GM23338 (cell line): Measurements from ENCODE around the gene CCBE1. TPM values are rescaled to one million over a fixed set of nuclear protein-coding genes. Genes with fewer than 3 reads are reported as not detected.

Source experiments
- ATAC-seq: fragments of 200-7000 bp; cut with Tn5 transposase; 3 replicates; pipeline ENCODE4 v1.9.1; 2020
- DNase-seq: peaks from one replicate; pipeline ENCODE4 v3.0.0-alpha.2; 2015; ENCODE audit warnings: low spot score
- H2AFZ ChIP-seq: fragments of 200-600 bp; sonication (generic); 2 replicates; pipeline ENCODE4 v1.8.0; 2016; ENCODE audit warnings: antibody characterized with exemption, mild to moderate bottlenecking, moderate library complexity
- H3F3A ChIP-seq: fragments of 200-600 bp; sonication (generic); replicated peaks from 2 replicates; pipeline ENCODE4 v1.8.0; 2017; ENCODE audit warnings: antibody characterized with exemption, mixed run types, low read depth
- H3K27ac ChIP-seq: fragments of 200-600 bp; sonication (generic); 2 replicates; pipeline ENCODE4 v1.6.1; 2016; ENCODE audit warnings: low read depth
- H3K27me3 ChIP-seq: fragments of 200-600 bp; sonication (generic); 2 replicates; pipeline ENCODE4 v1.8.0; 2016; ENCODE audit warnings: mild to moderate bottlenecking, mixed run types, moderate library complexity; ENCODE audit not compliant: insufficient read depth
- H3K36me3 ChIP-seq: fragments of 200-600 bp; sonication (generic); 2 replicates; pipeline ENCODE4 v1.8.0; 2016; ENCODE audit warnings: mild to moderate bottlenecking; ENCODE audit not compliant: insufficient read depth
- H3K4me1 ChIP-seq: fragments of 200-600 bp; sonication (generic); 2 replicates; pipeline ENCODE4 v1.8.0; 2016; ENCODE audit warnings: mild to moderate bottlenecking, moderate library complexity; ENCODE audit not compliant: insufficient read depth
- H3K4me2 ChIP-seq: fragments of 200-600 bp; sonication (generic); 2 replicates; pipeline ENCODE4 v1.7.1; 2017; ENCODE audit warnings: mixed run types
- H3K4me3 ChIP-seq: fragments of 200-600 bp; sonication (generic); 2 replicates; pipeline ENCODE4 v1.6.1; 2016; ENCODE audit warnings: mixed run types
- H3K79me2 ChIP-seq: fragments of 200-600 bp; sonication (generic); replicated peaks from 2 replicates; pipeline ENCODE4 v1.8.0; 2017; ENCODE audit warnings: mild to moderate bottlenecking; ENCODE audit not compliant: insufficient read depth
- H3K9me2 ChIP-seq: fragments of 200-600 bp; sonication (generic); 2 replicates; pipeline ENCODE4 v1.8.0; 2017; ENCODE audit not compliant: insufficient read depth
- H4K20me1 ChIP-seq: fragments of 200-600 bp; sonication (generic); replicated peaks from 2 replicates; pipeline ENCODE4 v1.8.0; 2017; ENCODE audit warnings: mild to moderate bottlenecking; ENCODE audit not compliant: insufficient read depth
- H3K27ac Mint-ChIP-seq: 2 replicates; pipeline ENCODE4 v1.8.0; 2020; ENCODE audit warnings: inconsistent platforms, mild to moderate bottlenecking, moderate library complexity, mixed read lengths
- H3K27me3 Mint-ChIP-seq: 3 replicates; pipeline ENCODE4 v1.8.0; 2022; ENCODE audit warnings: low read depth, mild to moderate bottlenecking, moderate library complexity, mixed read lengths, inconsistent platforms; ENCODE audit not compliant: insufficient read depth, poor library complexity
- H3K36me3 Mint-ChIP-seq: 3 replicates; pipeline ENCODE4 v1.8.0; 2021; ENCODE audit warnings: low read depth, mild to moderate bottlenecking, inconsistent platforms, moderate library complexity, mixed read lengths
- H3K4me1 Mint-ChIP-seq: 3 replicates; pipeline ENCODE4 v1.8.0; 2020; ENCODE audit warnings: mild to moderate bottlenecking, inconsistent platforms, mixed read lengths
- H3K4me3 Mint-ChIP-seq: 3 replicates; pipeline ENCODE4 v1.8.0; 2021; ENCODE audit warnings: moderate library complexity, mild to moderate bottlenecking, inconsistent platforms, mixed read lengths
- H3K9me3 Mint-ChIP-seq: 3 replicates; pipeline ENCODE4 v1.8.0; 2020; ENCODE audit warnings: moderate library complexity, mild to moderate bottlenecking, inconsistent platforms, mixed read lengths
- CREB1 ChIP-seq: fragments of 250-450 bp; sonication (Bioruptor Pico); IDR thresholded peaks from 2 replicates; pipeline ENCODE4 v1.5.0; 2020; ENCODE audit warnings: low read depth, mild to moderate bottlenecking, moderate library complexity
- EZH2phosphoT487 ChIP-seq: fragments of 200-600 bp; sonication (generic); IDR thresholded peaks from one replicate; pipeline ENCODE4 v1.8.1; 2018; ENCODE audit warnings: antibody characterized with exemption; ENCODE audit not compliant: unreplicated experiment
- JUNB ChIP-seq: IDR thresholded peaks from one replicate; pipeline ENCODE4 v1.6.1; 2016; ENCODE audit warnings: antibody characterized with exemption; ENCODE audit not compliant: unreplicated experiment
- NANOG ChIP-seq: IDR thresholded peaks from 2 replicates; pipeline ENCODE4 v1.6.1; 2016; ENCODE audit warnings: antibody characterized with exemption, borderline replicate concordance
- POLR2AphosphoS5 ChIP-seq: IDR thresholded peaks from 2 replicates; pipeline ENCODE4 v1.6.1; 2016; ENCODE audit warnings: antibody characterized with exemption, low read depth
- STAT1 ChIP-seq: IDR thresholded peaks from one replicate; pipeline ENCODE4 v1.6.1; 2016; ENCODE audit warnings: antibody characterized with exemption; ENCODE audit not compliant: unreplicated experiment
- ZNF114 ChIP-seq: fragments of 250-450 bp; sonication (Bioruptor Pico); IDR thresholded peaks from 2 replicates; pipeline ENCODE4 v1.5.0; 2020; ENCODE audit warnings: mild to moderate bottlenecking, moderate library complexity
- polyA plus RNA-seq: library from polyadenylated mRNA; unstranded; fragments of >200 nt; fragmentation: Nextera tagmentation; extraction: Ambion mirVana; gene quantifications from 2 replicates; pipeline ENCODE4 v1.2.1, GENCODE V29; 2016
- total RNA-seq: library from RNA; depleted of rRNA; stranded (reverse); fragments of >200 nt; shearing (Covaris generic); gene quantifications from 2 replicates; pipeline ENCODE4 v1.2.3, GENCODE V29; 2014
- TF ChIP-seq, protein P1 (sequence below): fragments of 250-450 bp; sonication (Bioruptor Pico); IDR thresholded peaks from 2 replicates; pipeline ENCODE4 v1.5.0; 2020; ENCODE audit warnings: mild to moderate bottlenecking, moderate library complexity
- TF ChIP-seq, protein P2 (sequence below): IDR thresholded peaks from 2 replicates; pipeline ENCODE4 v1.6.1; 2016; ENCODE audit warnings: antibody characterized with exemption
- TF ChIP-seq, protein P3 (sequence below): IDR thresholded peaks from one replicate; pipeline ENCODE4 v1.6.1; 2018; ENCODE audit warnings: antibody characterized with exemption; ENCODE audit not compliant: unreplicated experiment

Gene CCBE1
- total and polyA plus RNA-seq, 2 experiments from 2014 or later: 2.1 to 2.6 TPM

DNA sequence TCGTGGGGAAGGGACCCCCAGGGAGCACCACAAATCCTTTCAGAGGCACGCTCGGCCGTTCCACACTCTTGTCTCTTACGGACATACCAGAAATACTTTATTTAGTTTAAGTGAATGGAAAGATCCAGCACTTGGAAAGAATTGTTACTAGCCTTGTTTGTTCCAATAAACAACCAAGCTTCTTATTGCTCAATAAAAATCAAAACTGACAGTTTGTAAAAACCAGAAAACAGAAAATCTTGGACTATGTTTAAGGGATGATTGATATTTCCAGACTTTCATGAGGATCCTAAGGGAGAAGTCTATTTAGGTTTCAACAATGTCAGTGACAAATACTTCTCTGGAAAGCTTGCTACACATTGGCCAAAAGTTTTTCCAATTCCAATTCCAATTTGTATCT, 31.6 kb upstream of the CCBE1 start:
- H3K36me3 Mint-ChIP-seq: no peaks in the 10 kb centered on the region
- no peaks in the 10 kb centered on the region for H3K9me2 ChIP-seq
- no peaks in the 10 kb centered on the region for H3K4me1 ChIP-seq
- no peak overlapping the region for H3K4me2 ChIP-seq
- H3K27me3 Mint-ChIP-seq: peaks cover 4% of the 10 kb centered on the region
- no peaks in the 10 kb centered on the region for H4K20me1 ChIP-seq
- peaks cover 7% of the 10 kb centered on the region; the same call in 2 of the 3 replicates for H3K4me1 Mint-ChIP-seq
- H3K79me2 ChIP-seq: no peaks in the 10 kb centered on the region
- no peaks in the 10 kb centered on the region for H3K36me3 ChIP-seq
- no peaks in the 10 kb centered on the region for H3K27me3 ChIP-seq
- no peak overlapping the region for H3K4me3 Mint-ChIP-seq
- H3K4me3 ChIP-seq: no peak overlapping the region
- TF ChIP-seq NANOG (no peak), CREB1 (CRISPR knock-in tag) (no peak), JUNB (no peak), STAT1 (no peak)
- TF ChIP-seq, protein P1, sequence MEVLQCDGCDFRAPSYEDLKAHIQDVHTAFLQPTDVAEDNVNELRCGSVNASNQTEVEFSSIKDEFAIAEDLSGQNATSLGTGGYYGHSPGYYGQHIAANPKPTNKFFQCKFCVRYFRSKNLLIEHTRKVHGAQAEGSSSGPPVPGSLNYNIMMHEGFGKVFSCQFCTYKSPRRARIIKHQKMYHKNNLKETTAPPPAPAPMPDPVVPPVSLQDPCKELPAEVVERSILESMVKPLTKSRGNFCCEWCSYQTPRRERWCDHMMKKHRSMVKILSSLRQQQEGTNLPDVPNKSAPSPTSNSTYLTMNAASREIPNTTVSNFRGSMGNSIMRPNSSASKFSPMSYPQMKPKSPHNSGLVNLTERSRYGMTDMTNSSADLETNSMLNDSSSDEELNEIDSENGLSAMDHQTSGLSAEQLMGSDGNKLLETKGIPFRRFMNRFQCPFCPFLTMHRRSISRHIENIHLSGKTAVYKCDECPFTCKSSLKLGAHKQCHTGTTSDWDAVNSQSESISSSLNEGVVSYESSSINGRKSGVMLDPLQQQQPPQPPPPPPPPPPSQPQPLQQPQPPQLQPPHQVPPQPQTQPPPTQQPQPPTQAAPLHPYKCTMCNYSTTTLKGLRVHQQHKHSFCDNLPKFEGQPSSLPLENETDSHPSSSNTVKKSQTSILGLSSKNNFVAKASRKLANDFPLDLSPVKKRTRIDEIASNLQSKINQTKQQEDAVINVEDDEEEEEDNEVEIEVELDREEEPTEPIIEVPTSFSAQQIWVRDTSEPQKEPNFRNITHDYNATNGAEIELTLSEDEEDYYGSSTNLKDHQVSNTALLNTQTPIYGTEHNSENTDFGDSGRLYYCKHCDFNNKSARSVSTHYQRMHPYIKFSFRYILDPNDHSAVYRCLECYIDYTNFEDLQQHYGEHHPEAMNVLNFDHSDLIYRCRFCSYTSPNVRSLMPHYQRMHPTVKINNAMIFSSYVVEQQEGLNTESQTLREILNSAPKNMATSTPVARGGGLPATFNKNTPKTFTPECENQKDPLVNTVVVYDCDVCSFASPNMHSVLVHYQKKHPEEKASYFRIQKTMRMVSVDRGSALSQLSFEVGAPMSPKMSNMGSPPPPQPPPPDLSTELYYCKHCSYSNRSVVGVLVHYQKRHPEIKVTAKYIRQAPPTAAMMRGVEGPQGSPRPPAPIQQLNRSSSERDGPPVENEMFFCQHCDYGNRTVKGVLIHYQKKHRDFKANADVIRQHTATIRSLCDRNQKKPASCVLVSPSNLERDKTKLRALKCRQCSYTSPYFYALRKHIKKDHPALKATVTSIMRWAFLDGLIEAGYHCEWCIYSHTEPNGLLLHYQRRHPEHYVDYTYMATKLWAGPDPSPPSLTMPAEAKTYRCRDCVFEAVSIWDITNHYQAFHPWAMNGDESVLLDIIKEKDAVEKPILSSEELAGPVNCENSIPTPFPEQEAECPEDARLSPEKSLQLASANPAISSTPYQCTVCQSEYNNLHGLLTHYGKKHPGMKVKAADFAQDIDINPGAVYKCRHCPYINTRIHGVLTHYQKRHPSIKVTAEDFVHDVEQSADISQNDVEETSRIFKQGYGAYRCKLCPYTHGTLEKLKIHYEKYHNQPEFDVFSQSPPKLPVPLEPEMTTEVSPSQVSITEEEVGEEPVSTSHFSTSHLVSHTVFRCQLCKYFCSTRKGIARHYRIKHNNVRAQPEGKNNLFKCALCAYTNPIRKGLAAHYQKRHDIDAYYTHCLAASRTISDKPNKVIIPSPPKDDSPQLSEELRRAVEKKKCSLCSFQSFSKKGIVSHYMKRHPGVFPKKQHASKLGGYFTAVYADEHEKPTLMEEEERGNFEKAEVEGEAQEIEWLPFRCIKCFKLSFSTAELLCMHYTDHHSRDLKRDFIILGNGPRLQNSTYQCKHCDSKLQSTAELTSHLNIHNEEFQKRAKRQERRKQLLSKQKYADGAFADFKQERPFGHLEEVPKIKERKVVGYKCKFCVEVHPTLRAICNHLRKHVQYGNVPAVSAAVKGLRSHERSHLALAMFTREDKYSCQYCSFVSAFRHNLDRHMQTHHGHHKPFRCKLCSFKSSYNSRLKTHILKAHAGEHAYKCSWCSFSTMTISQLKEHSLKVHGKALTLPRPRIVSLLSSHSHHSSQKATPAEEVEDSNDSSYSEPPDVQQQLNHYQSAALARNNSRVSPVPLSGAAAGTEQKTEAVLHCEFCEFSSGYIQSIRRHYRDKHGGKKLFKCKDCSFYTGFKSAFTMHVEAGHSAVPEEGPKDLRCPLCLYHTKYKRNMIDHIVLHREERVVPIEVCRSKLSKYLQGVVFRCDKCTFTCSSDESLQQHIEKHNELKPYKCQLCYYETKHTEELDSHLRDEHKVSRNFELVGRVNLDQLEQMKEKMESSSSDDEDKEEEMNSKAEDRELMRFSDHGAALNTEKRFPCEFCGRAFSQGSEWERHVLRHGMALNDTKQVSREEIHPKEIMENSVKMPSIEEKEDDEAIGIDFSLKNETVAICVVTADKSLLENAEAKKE (CRISPR knock-in tag): no peak
- H2AFZ ChIP-seq: no peak overlapping the region; the same call in 1 of the 2 replicates
- DNase-seq (no peak), ATAC-seq (no peak)
- no peak overlapping the region for H3K27ac Mint-ChIP-seq
- H3K9me3 Mint-ChIP-seq: no peaks in the 10 kb centered on the region
- H3F3A ChIP-seq: no peaks in the 10 kb centered on the region
- H3K27ac ChIP-seq: no peak overlapping the region

DNA sequence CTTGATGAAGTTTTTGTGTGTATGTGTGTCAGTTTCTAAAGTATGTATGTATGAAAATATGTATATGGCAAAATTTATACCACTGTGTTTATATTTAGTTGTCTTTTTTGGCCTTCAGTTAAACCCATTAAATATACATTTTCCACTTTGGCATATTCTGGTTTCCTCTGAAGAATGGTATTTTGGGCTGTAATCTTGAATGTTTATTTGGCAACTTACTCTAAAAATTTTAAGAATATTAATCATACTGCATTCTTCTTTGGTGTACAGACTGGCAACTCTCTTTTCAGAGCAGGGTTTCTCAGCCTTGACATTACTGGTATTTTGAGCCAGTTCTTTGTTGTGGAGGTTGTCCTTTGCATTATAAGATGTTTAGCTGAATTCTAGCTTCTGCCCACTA, 27.9 kb upstream of the CCBE1 start:
- Mint-ChIP-seq H3K27me3 (peaks cover 4% of the 10 kb centered on the region), H3K36me3 (no peaks in the 10 kb centered on the region), H3K9me3 (no peaks in the 10 kb centered on the region; the same call in 2 of the 3 replicates), H3K4me3 (no peak overlapping the region), H3K4me1 (peaks cover 6% of the 10 kb centered on the region; the same call in 2 of the 3 replicates), H3K27ac (no peak overlapping the region)
- Histone ChIP-seq H3K36me3 (no peaks in the 10 kb centered on the region), H3K79me2 (no peaks in the 10 kb centered on the region), H3K4me3 (no peak overlapping the region), H4K20me1 (no peaks in the 10 kb centered on the region), H3K4me2 (no peak overlapping the region), H3K27ac (no peak overlapping the region), H3K27me3 (no peaks in the 10 kb centered on the region), H3K9me2 (no peaks in the 10 kb centered on the region), H3F3A (no peaks in the 10 kb centered on the region), H2AFZ (no peak overlapping the region), H3K4me1 (no peaks in the 10 kb centered on the region)
- no peak for ATAC-seq
- DNase-seq: no peak
- no peak for TF ChIP-seq EZH2phosphoT487
- TF ChIP-seq, protein P2, sequence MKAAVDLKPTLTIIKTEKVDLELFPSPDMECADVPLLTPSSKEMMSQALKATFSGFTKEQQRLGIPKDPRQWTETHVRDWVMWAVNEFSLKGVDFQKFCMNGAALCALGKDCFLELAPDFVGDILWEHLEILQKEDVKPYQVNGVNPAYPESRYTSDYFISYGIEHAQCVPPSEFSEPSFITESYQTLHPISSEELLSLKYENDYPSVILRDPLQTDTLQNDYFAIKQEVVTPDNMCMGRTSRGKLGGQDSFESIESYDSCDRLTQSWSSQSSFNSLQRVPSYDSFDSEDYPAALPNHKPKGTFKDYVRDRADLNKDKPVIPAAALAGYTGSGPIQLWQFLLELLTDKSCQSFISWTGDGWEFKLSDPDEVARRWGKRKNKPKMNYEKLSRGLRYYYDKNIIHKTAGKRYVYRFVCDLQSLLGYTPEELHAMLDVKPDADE: no peak
- TF ChIP-seq NANOG: no peak
- no peak for TF ChIP-seq POLR2AphosphoS5
- TF ChIP-seq CREB1 (CRISPR knock-in tag): no peak
- no peak for TF ChIP-seq STAT1
- TF ChIP-seq ZNF114 (CRISPR knock-in tag): no peak
- TF ChIP-seq, protein P3, sequence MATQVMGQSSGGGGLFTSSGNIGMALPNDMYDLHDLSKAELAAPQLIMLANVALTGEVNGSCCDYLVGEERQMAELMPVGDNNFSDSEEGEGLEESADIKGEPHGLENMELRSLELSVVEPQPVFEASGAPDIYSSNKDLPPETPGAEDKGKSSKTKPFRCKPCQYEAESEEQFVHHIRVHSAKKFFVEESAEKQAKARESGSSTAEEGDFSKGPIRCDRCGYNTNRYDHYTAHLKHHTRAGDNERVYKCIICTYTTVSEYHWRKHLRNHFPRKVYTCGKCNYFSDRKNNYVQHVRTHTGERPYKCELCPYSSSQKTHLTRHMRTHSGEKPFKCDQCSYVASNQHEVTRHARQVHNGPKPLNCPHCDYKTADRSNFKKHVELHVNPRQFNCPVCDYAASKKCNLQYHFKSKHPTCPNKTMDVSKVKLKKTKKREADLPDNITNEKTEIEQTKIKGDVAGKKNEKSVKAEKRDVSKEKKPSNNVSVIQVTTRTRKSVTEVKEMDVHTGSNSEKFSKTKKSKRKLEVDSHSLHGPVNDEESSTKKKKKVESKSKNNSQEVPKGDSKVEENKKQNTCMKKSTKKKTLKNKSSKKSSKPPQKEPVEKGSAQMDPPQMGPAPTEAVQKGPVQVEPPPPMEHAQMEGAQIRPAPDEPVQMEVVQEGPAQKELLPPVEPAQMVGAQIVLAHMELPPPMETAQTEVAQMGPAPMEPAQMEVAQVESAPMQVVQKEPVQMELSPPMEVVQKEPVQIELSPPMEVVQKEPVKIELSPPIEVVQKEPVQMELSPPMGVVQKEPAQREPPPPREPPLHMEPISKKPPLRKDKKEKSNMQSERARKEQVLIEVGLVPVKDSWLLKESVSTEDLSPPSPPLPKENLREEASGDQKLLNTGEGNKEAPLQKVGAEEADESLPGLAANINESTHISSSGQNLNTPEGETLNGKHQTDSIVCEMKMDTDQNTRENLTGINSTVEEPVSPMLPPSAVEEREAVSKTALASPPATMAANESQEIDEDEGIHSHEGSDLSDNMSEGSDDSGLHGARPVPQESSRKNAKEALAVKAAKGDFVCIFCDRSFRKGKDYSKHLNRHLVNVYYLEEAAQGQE: no peak
